Measurements from ENCODE around the gene GMNN.

Gene GMNN

DNA sequence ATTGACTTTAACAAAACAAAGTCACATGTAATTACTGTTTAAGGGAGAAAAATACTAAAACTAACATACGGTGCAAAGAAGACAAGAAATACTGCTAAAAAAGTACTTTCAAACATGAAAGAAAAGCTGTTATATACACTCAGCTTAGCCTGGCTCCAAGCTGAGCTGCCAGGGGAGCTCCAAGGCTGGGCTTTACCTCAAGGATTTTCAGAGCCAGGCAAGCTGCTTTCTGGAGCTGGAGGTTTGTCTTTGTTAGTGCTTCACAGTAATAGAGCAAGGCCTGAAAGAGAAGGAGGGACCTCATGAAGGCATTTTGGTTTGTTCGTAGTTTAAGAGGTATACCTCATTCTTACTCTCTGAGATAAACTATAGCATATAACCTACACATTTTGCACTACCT is 43.6 kb downstream of the GMNN start:
- no peak for DNase-seq

GRCh38 chr6:24821860-24822444 is 47.2 kb downstream of the GMNN start:
- DNase-seq = no peak

DNA sequence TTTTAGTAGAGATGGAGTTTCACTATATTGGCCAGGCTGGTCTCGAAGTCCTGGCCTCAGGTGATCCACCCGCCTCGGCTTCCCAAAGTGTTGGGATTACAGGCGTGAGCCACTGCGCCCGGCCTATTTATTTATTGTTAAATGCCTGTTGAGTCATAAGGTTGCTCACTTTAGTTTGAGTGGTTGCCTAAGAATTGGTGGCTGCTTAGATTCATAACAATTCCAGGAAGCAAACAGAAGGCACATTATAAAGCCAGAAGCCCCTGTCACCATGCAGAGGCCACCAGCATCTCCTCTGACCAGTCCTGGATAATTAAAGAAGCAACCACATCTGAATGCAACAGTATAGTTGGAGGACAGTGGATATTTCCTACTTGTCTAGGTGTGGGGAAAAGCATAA is 48.0 kb downstream of the GMNN start:
- no peak for DNase-seq

DNA sequence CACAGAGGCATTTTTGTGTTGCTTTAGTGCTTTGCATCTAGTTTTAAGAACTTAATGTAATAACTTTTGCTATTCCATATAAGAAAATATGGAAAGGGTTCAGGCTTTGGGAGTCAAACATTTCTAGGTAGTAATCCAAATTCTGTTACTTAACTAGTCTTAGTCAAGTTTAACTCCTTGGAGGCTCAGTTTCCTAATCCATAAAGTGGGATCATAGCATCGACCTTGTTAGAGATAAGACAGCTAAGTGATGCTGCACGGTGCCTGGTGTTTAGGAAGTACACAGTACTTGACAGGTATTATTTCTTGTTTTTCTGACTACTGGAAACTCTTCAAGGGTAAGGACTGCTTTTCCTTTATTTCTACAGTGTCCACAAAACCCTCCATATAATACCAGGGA is 48.4 kb downstream of the GMNN start:
- DNase-seq = no peak

DNA sequence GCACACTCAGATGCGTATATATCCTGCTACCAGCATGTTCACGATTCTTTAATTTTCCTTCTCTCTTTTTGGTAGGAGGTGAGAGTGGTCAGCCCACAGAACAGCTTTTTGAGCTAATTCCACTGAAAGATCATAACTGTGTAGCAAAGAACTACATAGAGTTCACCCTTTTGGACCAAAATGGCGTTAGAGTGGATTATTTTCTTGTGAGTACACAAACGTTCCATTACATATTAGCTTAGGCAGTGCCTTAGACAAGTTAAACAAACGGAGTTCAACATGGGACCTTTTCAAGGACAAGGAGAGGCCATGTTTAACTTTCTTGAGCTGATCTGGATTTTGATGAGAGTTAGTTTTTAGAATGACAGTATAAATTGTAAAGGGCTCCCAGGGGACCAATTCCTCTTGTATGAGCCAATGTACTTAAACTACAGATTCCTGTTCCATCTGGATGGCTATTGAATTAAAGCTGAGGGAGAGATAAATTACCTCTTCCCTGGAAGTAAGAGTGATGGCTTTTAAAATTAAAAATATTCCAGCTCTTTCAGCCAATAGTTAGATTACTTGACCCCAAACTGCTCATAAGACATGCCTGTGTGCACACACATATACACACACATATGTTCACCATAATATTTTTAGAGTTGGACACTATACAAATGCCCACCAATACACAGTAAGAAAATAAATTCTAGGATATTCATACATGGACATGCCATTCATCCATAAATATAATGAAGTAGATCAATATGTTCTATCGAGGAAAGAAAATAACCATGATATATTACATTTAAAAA is 49.6 kb downstream of the GMNN start:
- DNase-seq = no peak

- no peak for DNase-seq
These were observed 50.4 kb downstream of the GMNN start for GRCh38 chr6:24825130-24825630.

- DNase-seq = no peak
These were observed 52.4 kb downstream of the GMNN start for GRCh38 chr6:24827162-24827561.

GRCh38 chr6:24827970-24828369 is 53.2 kb downstream of the GMNN start:
- DNase-seq = no peak

DNA sequence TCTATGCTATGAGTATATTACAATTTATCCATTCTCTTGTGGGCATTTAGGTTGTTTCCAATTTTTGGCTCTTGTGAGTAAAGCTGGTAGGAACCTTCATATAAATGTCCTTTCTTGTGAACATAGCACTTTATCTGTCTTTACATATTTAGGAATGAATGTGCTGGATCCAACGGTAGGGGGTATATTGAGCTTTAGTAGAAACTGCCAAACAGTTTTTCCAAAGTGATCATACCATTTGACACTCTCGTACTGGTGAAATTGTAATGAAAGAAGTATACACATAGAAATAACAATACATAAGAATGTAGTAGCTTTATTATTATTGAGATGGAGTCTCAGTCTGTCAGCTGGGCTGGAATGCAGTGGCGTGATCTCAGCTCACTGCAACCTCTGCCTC is 54.9 kb downstream of the GMNN start:
- DNase-seq = no peak

DNA sequence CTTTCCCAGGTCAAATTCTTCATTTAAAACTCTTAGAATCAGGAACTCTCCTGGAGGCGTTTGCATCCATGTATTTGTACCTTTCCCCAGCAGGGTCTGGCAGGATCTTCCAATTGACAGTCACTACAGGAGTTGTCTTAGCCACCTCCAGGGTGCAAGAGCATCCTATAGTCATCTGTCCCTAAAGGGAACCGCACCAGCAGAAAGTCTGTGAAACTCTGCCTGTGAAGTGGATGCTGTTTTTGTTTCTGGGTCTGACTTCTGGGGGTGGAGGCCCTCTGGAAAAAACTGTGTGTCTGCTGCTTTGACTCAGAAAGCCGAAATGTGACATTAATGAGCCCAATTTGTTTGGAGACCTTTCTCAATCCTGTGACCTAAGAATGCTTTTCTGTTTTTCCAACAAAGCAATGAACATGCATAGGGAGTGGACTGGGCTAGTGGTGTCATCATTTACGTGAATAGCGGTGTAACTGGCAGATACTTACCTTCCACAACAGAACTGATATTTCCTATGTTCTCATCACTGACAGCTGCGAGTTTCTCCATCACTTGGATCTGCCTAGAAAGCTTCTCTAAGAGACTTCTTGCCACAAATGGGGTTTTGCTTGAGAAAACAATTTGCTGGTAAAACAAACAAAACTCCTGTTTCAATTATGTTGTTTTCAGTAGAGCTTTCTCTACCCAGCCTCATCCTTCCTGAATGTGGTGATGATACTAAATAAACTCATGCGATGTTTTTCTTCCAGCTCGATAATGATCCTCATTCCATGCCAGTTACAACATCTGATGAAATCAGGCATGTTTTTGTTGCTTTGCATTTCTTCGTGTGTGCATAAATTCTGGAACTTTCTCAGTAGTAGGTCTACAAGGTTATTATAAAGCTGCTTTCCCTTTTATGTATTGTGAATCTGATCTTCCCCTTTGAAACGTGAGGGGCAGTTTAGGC is 57.3 kb downstream of the GMNN start:
- DNase-seq = no peak

DNA sequence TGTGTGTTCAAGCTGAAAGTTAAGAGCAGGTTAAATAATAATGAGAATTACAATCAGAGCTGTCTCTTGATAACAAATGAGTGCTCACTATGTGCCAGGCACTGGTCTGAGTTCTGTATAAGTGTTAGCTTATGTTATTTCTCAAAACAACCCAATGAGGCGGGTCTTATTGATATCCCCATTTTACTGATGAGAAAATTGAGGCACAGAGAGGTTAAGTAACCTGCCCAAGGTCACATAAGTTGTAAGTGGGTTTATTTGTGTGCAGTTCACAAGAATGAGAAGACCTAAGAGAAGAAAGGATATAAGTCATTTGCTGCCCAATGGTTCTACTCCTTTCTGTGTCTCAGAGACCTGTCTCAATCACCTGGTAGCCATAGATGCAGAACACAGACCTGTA is 58.1 kb downstream of the GMNN start:
- DNase-seq = no peak

- no peak for DNase-seq
These were observed 59.1 kb downstream of the GMNN start for GRCh38 chr6:24833711-24834386.
